SU-DHL-6 (cell line): ENCODE measurements around the gene SYNJ1.

ENCODE experiments used
- H2AFZ ChIP-seq: fragments of 200-600 bp; sonication (generic); 2 replicates; pipeline ENCODE4 v1.6.1; 2014; ENCODE audit warnings: low read depth, mild to moderate bottlenecking, moderate library complexity, mixed read lengths, antibody characterized with exemption, low read length; ENCODE audit not compliant: severe bottlenecking
- H3F3A ChIP-seq: fragments of 200-600 bp; shearing (Covaris generic); 2 replicates; pipeline ENCODE4 v1.6.0; 2016; ENCODE audit warnings: antibody characterized with exemption, mild to moderate bottlenecking; ENCODE audit not compliant: insufficient read depth
- H3K27ac ChIP-seq: fragments of 200-600 bp; sonication (generic); 2 replicates; pipeline ENCODE4 v1.5.1; 2016; ENCODE audit warnings: low read depth, mild to moderate bottlenecking, low read length, moderate library complexity, mixed read lengths
- H3K27me3 ChIP-seq: fragments of 200-600 bp; sonication (generic), shearing (Covaris generic); 2 replicates; pipeline ENCODE4 v1.6.0; 2014; ENCODE audit warnings: mild to moderate bottlenecking, low read length
- H3K36me3 ChIP-seq: fragments of 200-600 bp; sonication (generic); 2 replicates; pipeline ENCODE4 v1.6.1; 2014; ENCODE audit warnings: mild to moderate bottlenecking, low read length, mixed read lengths
- H3K4me2 ChIP-seq: fragments of 300-600, 200-600 bp; shearing (Covaris generic), sonication (generic); 2 replicates; pipeline ENCODE4 v1.6.0; 2014; ENCODE audit warnings: low read length, low read depth, mild to moderate bottlenecking; ENCODE audit not compliant: poor library complexity, severe bottlenecking
- H3K4me3 ChIP-seq: fragments of 200-600 bp; sonication (generic); 2 replicates; pipeline ENCODE4 v1.5.1; 2014; ENCODE audit warnings: antibody characterized with exemption, low read length, mild to moderate bottlenecking, mixed read lengths; ENCODE audit not compliant: insufficient read depth, poor library complexity, severe bottlenecking
- H3K79me2 ChIP-seq: fragments of 200-600 bp; sonication (generic); 2 replicates; pipeline ENCODE4 v1.6.1; 2014; ENCODE audit warnings: mild to moderate bottlenecking, low read length, moderate library complexity; ENCODE audit not compliant: insufficient read depth
- H3K9ac ChIP-seq: fragments of 200-600 bp; sonication (generic); 2 replicates; pipeline ENCODE4 v1.7.0; 2014; ENCODE audit warnings: mild to moderate bottlenecking, low read length
- H3K9me2 ChIP-seq: fragments of 200-600 bp; sonication (generic); replicated peaks from 2 replicates; pipeline ENCODE4 v1.6.1; 2014; ENCODE audit warnings: low read length; ENCODE audit not compliant: insufficient read depth
- H3K9me3 ChIP-seq: fragments of 200-600 bp; sonication (generic); 2 replicates; pipeline ENCODE4 v1.6.1; 2014; ENCODE audit warnings: low read length, mixed read lengths; ENCODE audit not compliant: insufficient read depth
- H4K20me1 ChIP-seq: fragments of 200-600 bp; sonication (generic); 2 replicates; pipeline ENCODE4 v1.6.1; 2014; ENCODE audit warnings: low read depth, mild to moderate bottlenecking, antibody characterized with exemption, low read length, moderate library complexity, mixed read lengths
- EZH2phosphoT487 ChIP-seq: fragments of 200-600 bp; sonication (generic), shearing (Covaris generic); conservative IDR thresholded peaks from 2 replicates; pipeline ENCODE4 v1.6.1; 2018; ENCODE audit warnings: mild to moderate bottlenecking, antibody characterized with exemption, low read length, moderate library complexity, mixed read lengths
- TF ChIP-seq, protein P1 (sequence below): fragments of 200-600 bp; sonication (generic); IDR thresholded peaks from one replicate; pipeline ENCODE4 v1.5.1; 2017; ENCODE audit warnings: antibody characterized with exemption, mild to moderate bottlenecking, low read length, moderate library complexity; ENCODE audit not compliant: insufficient read depth, poor library complexity, severe bottlenecking

SYNJ1 gene

DNA sequence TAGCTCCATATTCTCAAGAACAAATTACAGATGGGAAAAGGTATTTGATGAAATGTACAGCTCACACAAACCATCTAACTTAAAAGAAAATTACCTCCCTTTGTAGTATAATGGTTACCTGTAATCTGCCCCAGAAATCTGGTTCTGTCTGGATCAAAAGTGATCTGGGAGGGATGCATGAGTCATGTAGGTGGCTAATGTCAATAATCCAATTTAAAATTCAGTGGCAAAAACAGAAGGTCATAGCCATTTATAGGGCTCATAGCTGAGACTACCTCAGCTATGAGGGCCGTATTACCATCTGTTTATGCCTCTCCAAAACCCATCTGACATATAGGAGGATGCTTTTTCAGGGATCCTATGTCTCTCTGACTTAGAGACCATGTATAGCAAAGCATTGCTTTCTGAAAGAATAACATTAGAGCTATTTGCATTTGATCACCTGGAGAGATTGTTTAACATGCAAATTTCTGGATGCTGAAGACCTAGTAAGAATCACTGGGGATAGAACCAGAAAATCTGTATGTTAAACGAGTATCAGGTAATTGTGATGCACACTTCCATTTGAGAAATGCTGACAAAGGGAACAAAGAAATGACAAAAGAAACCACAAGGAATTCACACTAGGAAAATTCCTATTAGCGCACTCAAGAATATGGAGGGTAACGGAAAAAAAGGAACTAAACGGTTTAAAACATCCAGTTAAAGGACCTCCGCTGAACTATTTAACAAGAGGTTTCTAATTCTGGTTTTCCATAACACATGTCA, 26.2 kb upstream of the SYNJ1 start:
- 0 out of 2 replicates have a peak, but pooled peaks cover 10% of the 10 kb centered on the region for H3F3A ChIP-seq
- H3K27me3 ChIP-seq = no peaks in the 10 kb centered on the region
- H3K36me3 ChIP-seq = peaks cover 78% of the 10 kb centered on the region
- peaks cover 26% of the 10 kb centered on the region for H3K79me2 ChIP-seq
- no peak overlapping the region for H3K27ac ChIP-seq
- H3K4me2 ChIP-seq = no peak overlapping the region
- peaks cover 8% of the 10 kb centered on the region for H4K20me1 ChIP-seq
- TF ChIP-seq, protein P1, sequence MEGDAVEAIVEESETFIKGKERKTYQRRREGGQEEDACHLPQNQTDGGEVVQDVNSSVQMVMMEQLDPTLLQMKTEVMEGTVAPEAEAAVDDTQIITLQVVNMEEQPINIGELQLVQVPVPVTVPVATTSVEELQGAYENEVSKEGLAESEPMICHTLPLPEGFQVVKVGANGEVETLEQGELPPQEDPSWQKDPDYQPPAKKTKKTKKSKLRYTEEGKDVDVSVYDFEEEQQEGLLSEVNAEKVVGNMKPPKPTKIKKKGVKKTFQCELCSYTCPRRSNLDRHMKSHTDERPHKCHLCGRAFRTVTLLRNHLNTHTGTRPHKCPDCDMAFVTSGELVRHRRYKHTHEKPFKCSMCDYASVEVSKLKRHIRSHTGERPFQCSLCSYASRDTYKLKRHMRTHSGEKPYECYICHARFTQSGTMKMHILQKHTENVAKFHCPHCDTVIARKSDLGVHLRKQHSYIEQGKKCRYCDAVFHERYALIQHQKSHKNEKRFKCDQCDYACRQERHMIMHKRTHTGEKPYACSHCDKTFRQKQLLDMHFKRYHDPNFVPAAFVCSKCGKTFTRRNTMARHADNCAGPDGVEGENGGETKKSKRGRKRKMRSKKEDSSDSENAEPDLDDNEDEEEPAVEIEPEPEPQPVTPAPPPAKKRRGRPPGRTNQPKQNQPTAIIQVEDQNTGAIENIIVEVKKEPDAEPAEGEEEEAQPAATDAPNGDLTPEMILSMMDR = no peak
- no peak for TF ChIP-seq EZH2phosphoT487
- H3K9me2 ChIP-seq = no peaks in the 10 kb centered on the region
- no peak overlapping the region for H3K4me3 ChIP-seq
- H2AFZ ChIP-seq = no peak overlapping the region
- no peak overlapping the region for H3K9ac ChIP-seq
- H3K9me3 ChIP-seq = no peaks in the 10 kb centered on the region

DNA sequence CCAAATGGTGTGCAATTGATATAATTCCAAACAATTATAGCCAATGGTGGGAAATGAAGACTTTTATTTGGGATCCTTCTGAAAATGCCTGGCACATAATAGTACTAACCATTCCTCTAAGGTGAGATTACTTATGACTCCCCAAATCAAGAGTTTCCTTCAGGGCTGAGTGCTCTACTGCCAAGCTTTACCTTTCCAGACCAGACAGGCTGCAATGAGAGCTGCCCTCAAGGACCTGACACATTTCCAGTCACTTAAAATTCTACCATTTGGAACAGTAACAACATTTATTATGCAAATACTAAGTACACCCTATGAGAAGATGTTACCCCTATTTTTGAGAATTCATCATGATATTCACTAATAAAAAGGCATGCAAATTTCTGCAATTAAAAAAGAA, 22.6 kb upstream of the SYNJ1 start:
- Histone ChIP-seq H3F3A (0 out of 2 replicates have a peak, but pooled peaks cover 4% of the 10 kb centered on the region), H3K36me3 (peaks cover 62% of the 10 kb centered on the region), H3K27me3 (no peaks in the 10 kb centered on the region), H3K79me2 (peaks cover 6% of the 10 kb centered on the region), H3K27ac (no peak overlapping the region), H3K9ac (no peak overlapping the region), H3K4me2 (no peak overlapping the region), H3K9me2 (no peaks in the 10 kb centered on the region), H3K9me3 (no peaks in the 10 kb centered on the region), H4K20me1 (no peaks in the 10 kb centered on the region; the same call in 1 of the 2 replicates), H3K4me3 (no peak overlapping the region), H2AFZ (no peak overlapping the region)
- TF ChIP-seq EZH2phosphoT487 = no peak
- TF ChIP-seq, protein P1 = no peak

DNA sequence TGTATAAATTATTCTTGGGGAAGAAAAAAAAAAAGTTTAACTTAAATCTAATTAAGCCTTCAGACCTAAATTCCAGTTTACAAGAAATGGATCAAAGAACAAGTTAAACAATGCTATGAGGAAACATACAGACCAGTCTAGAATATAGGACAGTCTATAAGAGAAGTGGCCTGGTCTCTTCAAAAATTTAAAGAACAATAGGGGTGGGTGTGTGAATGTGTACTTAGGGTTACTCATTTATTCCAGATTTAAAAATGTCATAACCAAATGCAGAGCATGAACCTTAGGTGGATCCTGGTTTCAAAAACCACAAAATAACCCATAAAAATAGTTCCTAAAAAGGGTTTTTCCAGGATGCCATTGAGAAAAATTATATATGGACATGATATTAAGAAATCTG, 21.8 kb upstream of the SYNJ1 start:
- H3K27ac ChIP-seq = no peak overlapping the region
- H3K4me2 ChIP-seq = no peak overlapping the region
- H3K9me3 ChIP-seq = no peaks in the 10 kb centered on the region
- H3K27me3 ChIP-seq = no peaks in the 10 kb centered on the region
- peaks cover 62% of the 10 kb centered on the region for H3K36me3 ChIP-seq
- no peaks in the 10 kb centered on the region for H3K9me2 ChIP-seq
- H3K79me2 ChIP-seq = peaks cover 6% of the 10 kb centered on the region
- no peak overlapping the region for H3K4me3 ChIP-seq
- H3K9ac ChIP-seq = no peak overlapping the region
- TF ChIP-seq EZH2phosphoT487 = no peak
- TF ChIP-seq, protein P1 = no peak
- 0 out of 2 replicates have a peak, but pooled peaks cover 4% of the 10 kb centered on the region for H3F3A ChIP-seq
- H4K20me1 ChIP-seq = no peaks in the 10 kb centered on the region; the same call in 1 of the 2 replicates
- no peak overlapping the region for H2AFZ ChIP-seq
